HFFc6 (cell line): ENCODE results near the gene DDX39A. TPM values are rescaled to one million over a fixed set of nuclear protein-coding genes. Genes with fewer than 3 reads are reported as not detected.
A peak's percentile ranks its signal among the peaks of the same experiment; 100 is the strongest.

ENCODE experiments used
- DNase-seq: peaks from one replicate; pipeline ENCODE4 v3.0.0-alpha.2; 2018
- H3K27ac Mint-ChIP-seq: 2 replicates; pipeline ENCODE4 v1.8.0; 2020; ENCODE audit warnings: mild to moderate bottlenecking, mixed read lengths
- H3K27me3 Mint-ChIP-seq: 2 replicates; pipeline ENCODE4 v1.8.0; 2021; ENCODE audit warnings: mild to moderate bottlenecking, moderate library complexity, mixed read lengths; ENCODE audit not compliant: insufficient read depth
- H3K36me3 Mint-ChIP-seq: 2 replicates; pipeline ENCODE4 v1.8.0; 2021; ENCODE audit warnings: low read depth, mixed read lengths
- H3K4me1 Mint-ChIP-seq: 2 replicates; pipeline ENCODE4 v1.8.0; 2020; ENCODE audit warnings: low read depth, mixed read lengths
- H3K4me3 Mint-ChIP-seq: 2 replicates; pipeline ENCODE4 v1.8.0; 2020; ENCODE audit warnings: mild to moderate bottlenecking, moderate library complexity, mixed read lengths
- H3K9me3 Mint-ChIP-seq: 2 replicates; pipeline ENCODE4 v1.8.0; 2020; ENCODE audit warnings: mild to moderate bottlenecking, mixed read lengths
- CTCF ChIP-seq: fragments of 200-600 bp; sonication (generic); IDR thresholded peaks from 2 replicates; pipeline ENCODE4 v1.5.0; 2021; ENCODE audit warnings: antibody characterized with exemption, mild to moderate bottlenecking
- total RNA-seq, 6 experiments: library from RNA; stranded (reverse); fragmentation: NEBNext Ultra II Directional; extraction: Animal tissue kit (Norgen Biotek cat#: 25700); gene quantifications; 2 replicates in 1 of 6; 3 replicates in 5 of 6; pipeline ENCODE4 v1.2.3, GENCODE V29; 2021

Gene DDX39A
- total RNA-seq, 6 experiments from 2014 or later = 52.5 to 82.7 (median 78.0) TPM

GRCh38 chr19:14363183-14364097, 55.7 kb downstream of the DDX39A start:
- Mint-ChIP-seq H3K9me3 (no peaks in the 10 kb centered on the region), H3K4me1 (peaks cover 27% of the 10 kb centered on the region), H3K4me3 (peak overlapping the region; percentile 81), H3K27me3 (no peaks in the 10 kb centered on the region; the same call in none of the 2 replicates), H3K27ac (peak overlapping the region; percentile 83), H3K36me3 (no peaks in the 10 kb centered on the region)
- no peak for TF ChIP-seq CTCF
- peak; percentile 30 for DNase-seq

- H3K27ac Mint-ChIP-seq = 0 out of 2 replicates have a peak overlapping the region, but pooled peaks have one; percentile 83
- peak; percentile 51 for TF ChIP-seq CTCF
- no peaks in the 10 kb centered on the region; the same call in none of the 2 replicates for H3K27me3 Mint-ChIP-seq
- DNase-seq = no peak
- peak overlapping the region; percentile 81; the same call in 1 of the 2 replicates for H3K4me3 Mint-ChIP-seq
- H3K36me3 Mint-ChIP-seq = no peaks in the 10 kb centered on the region
- no peaks in the 10 kb centered on the region for H3K9me3 Mint-ChIP-seq
- H3K4me1 Mint-ChIP-seq = peaks cover 27% of the 10 kb centered on the region
Observed at GRCh38 chr19:14361824-14362223, 57.3 kb downstream of the DDX39A start.

Other genes with a start within 250 kb of the DDX39A start
- gene ADGRL1, start 213.2 kb downstream of the DDX39A start, total RNA-seq = 1 to 10 TPM; 1.6 to 2.9 (median 2.2) TPM
- gene ADGRE5, start 37.9 kb downstream of the DDX39A start, total RNA-seq = 10 to 100 TPM; 79.7 to 91.9 (median 85.4) TPM
- 100 to 1,000 TPM; 132 to 173 (median 149) TPM for gene PKN1, start 14.0 kb upstream of the DDX39A start, total RNA-seq
- gene PTGER1, start 56.0 kb upstream of the DDX39A start, total RNA-seq = 1 to 10 TPM in 2 of 6 experiments, under 1 TPM in 4; 0.41 to 4.1 (median 0.62) TPM
- gene GIPC1, start 76.8 kb upstream of the DDX39A start, total RNA-seq = 100 to 1,000 TPM; 169 to 204 (median 181) TPM
- gene DNAJB1, start 99.1 kb upstream of the DDX39A start, total RNA-seq = 100 to 1,000 TPM in 3 of 6 experiments, 10 to 100 TPM in 3; 99.2 to 138 (median 103) TPM
- 100 to 1,000 TPM; 101 to 132 (median 118) TPM for gene TECR, start 110.3 kb upstream of the DDX39A start, total RNA-seq
- 100 to 1,000 TPM; 167 to 227 (median 199) TPM for gene NDUFB7, start 152.7 kb upstream of the DDX39A start, total RNA-seq
- not detected for gene CLEC17A, start 163.7 kb upstream of the DDX39A start, total RNA-seq